ENCODE measurements around the gene EPHB1.

The EPHB1 gene

GRCh38 chr3:135149707-135150681 is 354.9 kb downstream of the EPHB1 start:
- no peak for ATAC-seq
- TF ChIP-seq CSDC2 (CRISPR knock-in tag; IDR thresholded peaks at IDR 0.05): no peak
- TF ChIP-seq, protein P1, sequence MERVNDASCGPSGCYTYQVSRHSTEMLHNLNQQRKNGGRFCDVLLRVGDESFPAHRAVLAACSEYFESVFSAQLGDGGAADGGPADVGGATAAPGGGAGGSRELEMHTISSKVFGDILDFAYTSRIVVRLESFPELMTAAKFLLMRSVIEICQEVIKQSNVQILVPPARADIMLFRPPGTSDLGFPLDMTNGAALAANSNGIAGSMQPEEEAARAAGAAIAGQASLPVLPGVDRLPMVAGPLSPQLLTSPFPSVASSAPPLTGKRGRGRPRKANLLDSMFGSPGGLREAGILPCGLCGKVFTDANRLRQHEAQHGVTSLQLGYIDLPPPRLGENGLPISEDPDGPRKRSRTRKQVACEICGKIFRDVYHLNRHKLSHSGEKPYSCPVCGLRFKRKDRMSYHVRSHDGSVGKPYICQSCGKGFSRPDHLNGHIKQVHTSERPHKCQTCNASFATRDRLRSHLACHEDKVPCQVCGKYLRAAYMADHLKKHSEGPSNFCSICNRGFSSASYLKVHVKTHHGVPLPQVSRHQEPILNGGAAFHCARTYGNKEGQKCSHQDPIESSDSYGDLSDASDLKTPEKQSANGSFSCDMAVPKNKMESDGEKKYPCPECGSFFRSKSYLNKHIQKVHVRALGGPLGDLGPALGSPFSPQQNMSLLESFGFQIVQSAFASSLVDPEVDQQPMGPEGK (CRISPR knock-in tag; IDR thresholded peaks at IDR 0.05; ENCODE audit: borderline replicate concordance): no peak
- TF ChIP-seq RARB (CRISPR knock-in tag; IDR thresholded peaks at IDR 0.05): no peak
- TF ChIP-seq ZNF8 (CRISPR knock-in tag; IDR thresholded peaks at IDR 0.05): no peak
- no peak for TF ChIP-seq ARNTL (CRISPR knock-in tag; IDR thresholded peaks at IDR 0.05; ENCODE audit: borderline replicate concordance, low read depth)

DNA sequence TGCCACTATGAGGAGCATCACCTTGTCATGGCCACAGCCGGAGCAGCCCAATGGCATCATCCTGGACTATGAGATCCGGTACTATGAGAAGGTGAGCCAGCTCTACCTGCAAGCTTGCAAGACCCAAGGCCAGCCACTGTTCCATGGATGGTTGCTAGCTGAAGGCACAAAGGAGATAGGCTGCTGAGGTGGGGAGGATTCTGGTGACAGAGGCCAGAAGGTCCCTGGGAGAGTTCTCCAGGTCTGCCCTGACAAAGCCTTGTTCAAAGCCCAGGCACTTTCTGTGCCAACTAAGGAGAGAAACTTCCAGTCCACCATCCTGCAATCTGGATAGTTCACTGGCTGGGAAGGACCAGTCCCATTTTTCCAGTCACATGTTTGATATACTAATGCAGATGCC is 359.1 kb downstream of the EPHB1 start:
- no peak for ATAC-seq
- TF ChIP-seq POU6F1 (CRISPR knock-in tag; IDR thresholded peaks at IDR 0.05; ENCODE audit: borderline replicate concordance, low read depth) (no peak), RARB (CRISPR knock-in tag; IDR thresholded peaks at IDR 0.05) (no peak), PPARA (CRISPR knock-in tag; IDR thresholded peaks at IDR 0.05; ENCODE audit: borderline replicate concordance) (no peak), GLIS3 (CRISPR knock-in tag; IDR thresholded peaks at IDR 0.05) (no peak), TSHZ2 (CRISPR knock-in tag; IDR thresholded peaks at IDR 0.05) (no peak), ZFP3 (CRISPR knock-in tag; IDR thresholded peaks at IDR 0.05) (no peak), ZC3H10 (CRISPR knock-in tag; IDR thresholded peaks at IDR 0.05) (no peak), ISL1 (CRISPR knock-in tag; IDR thresholded peaks at IDR 0.05) (no peak), CSRNP3 (CRISPR knock-in tag; IDR thresholded peaks at IDR 0.05) (no peak)
- TF ChIP-seq, protein P1 (CRISPR knock-in tag; IDR thresholded peaks at IDR 0.05; ENCODE audit: borderline replicate concordance): no peak

- no peak for ATAC-seq
- TF ChIP-seq ZNF70 (CRISPR knock-in tag; IDR thresholded peaks at IDR 0.05) (no peak), ESRRG (CRISPR knock-in tag; IDR thresholded peaks at IDR 0.05) (no peak), RARB (CRISPR knock-in tag; IDR thresholded peaks at IDR 0.05) (no peak), ZFP30 (CRISPR knock-in tag; IDR thresholded peaks at IDR 0.05) (no peak), BACH2 (CRISPR knock-in tag; IDR thresholded peaks at IDR 0.05; ENCODE audit: borderline replicate concordance) (no peak), OSR1 (CRISPR knock-in tag; IDR thresholded peaks at IDR 0.05) (no peak), TSHZ2 (CRISPR knock-in tag; IDR thresholded peaks at IDR 0.05) (no peak), SNAI2 (CRISPR knock-in tag; IDR thresholded peaks at IDR 0.05) (no peak)
- TF ChIP-seq, protein P1 (CRISPR knock-in tag; IDR thresholded peaks at IDR 0.05; ENCODE audit: borderline replicate concordance): no peak
Measured at GRCh38 chr3:135155228-135155627, 360.2 kb downstream of the EPHB1 start.

Data from SK-N-SH treated with all-trans-retinoic acid at 6 μM for 48 hours (cell line).